IMR-90 (cell line): ENCODE data around the gene CARNS1. TPM values are rescaled to one million over a fixed set of nuclear protein-coding genes. Genes with fewer than 3 reads are reported as not detected.

Source experiments
- ATAC-seq: fragments of 200-7000 bp; cut with Tn5 transposase; 2 replicates; pipeline ENCODE4 v1.9.1; 2020; ENCODE audit warnings: low read depth, mild to moderate bottlenecking, moderate library complexity
- BruUV-seq: library from RNA; stranded (reverse); fragments of 400-500 nt; replicated peaks from 2 replicates; lab custom pipeline; 2021; lab: Mats Ljungman, UMichigan
- CTCF ChIA-PET: fragments of 300-600 bp; formaldehyde crosslinking; extraction: SDS; loops from one replicate; lab custom pipeline; 2021; ENCODE audit warnings: antibody characterized with exemption; lab: Yijun Ruan, JAX
- POLR2A ChIA-PET: fragments of 300-600 bp; sonication (Branson Sonifier 250); formaldehyde crosslinking; loops from one replicate; lab custom pipeline; 2022; ENCODE audit warnings: antibody characterized with exemption; ENCODE audit not compliant: unreplicated experiment; lab: Charles Lee
- DNase-seq: peaks from one replicate; pipeline ENCODE4 v3.0.0; 2013
- H2AFZ ChIP-seq: replicated peaks from 2 replicates; pipeline ENCODE3; 2013; ENCODE audit warnings: low read length, mild to moderate bottlenecking; ENCODE audit not compliant: poor library complexity
- H2AK5ac ChIP-seq: 2 replicates; pipeline ENCODE4 v1.6.1; 2013; ENCODE audit warnings: low read depth, low read length, inconsistent platforms
- H2AK9ac ChIP-seq: replicated peaks from 2 replicates; pipeline ENCODE3; 2013; ENCODE audit warnings: mild to moderate bottlenecking, low read depth, low read length, moderate library complexity; ENCODE audit not compliant: poor library complexity
- H2BK120ac ChIP-seq: 2 replicates; pipeline ENCODE4 v1.6.1; 2013; ENCODE audit warnings: low read depth, low read length, inconsistent platforms
- H2BK15ac ChIP-seq: 3 replicates; pipeline ENCODE4 v1.6.1; 2013; ENCODE audit warnings: low read depth, low read length, inconsistent platforms
- H2BK20ac ChIP-seq: 2 replicates; pipeline ENCODE4 v1.6.1; 2013; ENCODE audit warnings: low read depth, mild to moderate bottlenecking, inconsistent platforms, low read length, moderate library complexity
- H2BK5ac ChIP-seq: 2 replicates; pipeline ENCODE4 v1.6.1; 2013; ENCODE audit warnings: mild to moderate bottlenecking, low read depth, low read length, inconsistent platforms; ENCODE audit not compliant: poor library complexity, severe bottlenecking
- H3K14ac ChIP-seq: replicated peaks from 2 replicates; pipeline ENCODE4 v1.6.1; 2013; ENCODE audit warnings: low read depth, low read length, inconsistent platforms
- H3K18ac ChIP-seq: 2 replicates; pipeline ENCODE4 v1.6.1; 2013; ENCODE audit warnings: low read depth, low read length, control low read depth
- H3K23ac ChIP-seq: 2 replicates; pipeline ENCODE4 v1.6.1; 2013; ENCODE audit warnings: low read depth, low read length, inconsistent platforms
- H3K27ac ChIP-seq: 2 replicates; pipeline ENCODE4 v1.5.1; 2013; ENCODE audit warnings: mild to moderate bottlenecking, control low read depth, low read length; ENCODE audit not compliant: insufficient read depth
- H3K27me3 ChIP-seq: 2 replicates; pipeline ENCODE4 v1.6.1; 2013; ENCODE audit warnings: low read length; ENCODE audit not compliant: control insufficient read depth, insufficient read depth
- H3K36me3 ChIP-seq: 2 replicates; pipeline ENCODE4 v1.6.1; 2013; ENCODE audit warnings: low read length, mixed read lengths; ENCODE audit not compliant: control insufficient read depth, insufficient read depth
- H3K4ac ChIP-seq: 2 replicates; pipeline ENCODE4 v1.6.1; 2013; ENCODE audit warnings: low read depth, low read length, inconsistent platforms
- H3K4me1 ChIP-seq: 2 replicates; pipeline ENCODE4 v1.6.1; 2013; ENCODE audit warnings: low read length, mixed read lengths; ENCODE audit not compliant: control insufficient read depth, insufficient read depth
- H3K4me2 ChIP-seq: 2 replicates; pipeline ENCODE4 v1.6.1; 2013; ENCODE audit warnings: low read depth, mild to moderate bottlenecking, control low read depth, low read length, moderate library complexity
- H3K4me3 ChIP-seq: 2 replicates; pipeline ENCODE4 v1.5.1; 2013; ENCODE audit warnings: low read depth, mild to moderate bottlenecking, control low read depth, low read length, moderate library complexity; ENCODE audit not compliant: insufficient read depth
- H3K56ac ChIP-seq: 2 replicates; pipeline ENCODE4 v1.6.1; 2013; ENCODE audit warnings: low read length, inconsistent platforms; ENCODE audit not compliant: insufficient read depth; ENCODE audit errors: extremely low read depth
- H3K79me1 ChIP-seq, 2 experiments: 2 replicates each; pipeline ENCODE4 v1.6.1; 2013; ENCODE audit warnings: low read length in 2 of 2, inconsistent platforms in 1 of 2, low read depth in 1 of 2
- H3K9ac ChIP-seq: 2 replicates; pipeline ENCODE4 v1.6.1; 2013; ENCODE audit warnings: low read depth, low read length, control low read depth
- H3K9me1 ChIP-seq: 2 replicates; pipeline ENCODE4 v1.6.1; 2013; ENCODE audit warnings: low read length, inconsistent platforms; ENCODE audit not compliant: insufficient read depth
- H3K9me3 ChIP-seq: 2 replicates; pipeline ENCODE4 v1.6.1; 2013; ENCODE audit warnings: low read length; ENCODE audit not compliant: control insufficient read depth, insufficient read depth
- H4K20me1 ChIP-seq: 2 replicates; pipeline ENCODE4 v1.6.1; 2013; ENCODE audit warnings: low read length, inconsistent platforms; ENCODE audit not compliant: insufficient read depth
- H4K5ac ChIP-seq: 2 replicates; pipeline ENCODE4 v1.6.1; 2013; ENCODE audit warnings: mild to moderate bottlenecking, low read depth, low read length, control low read depth
- H4K8ac ChIP-seq, 2 experiments: 2 replicates each; pipeline ENCODE4 v1.6.1; 2013; ENCODE audit warnings: low read depth in 2 of 2, low read length in 2 of 2, control low read depth in 1 of 2, inconsistent platforms in 1 of 2
- H4K91ac ChIP-seq: 2 replicates; pipeline ENCODE4 v1.6.1; 2013; ENCODE audit warnings: low read depth, low read length, inconsistent platforms; ENCODE audit not compliant: insufficient read depth
- BHLHE40 ChIP-seq: fragments of 150-350 bp; IDR thresholded peaks from 2 replicates; pipeline ENCODE4 v1.6.1; 2016; ENCODE audit warnings: mild to moderate bottlenecking, low read depth, low read length
- CTCF ChIP-seq: conservative IDR thresholded peaks from 2 replicates; pipeline ENCODE4 v1.5.1; 2012; ENCODE audit warnings: mild to moderate bottlenecking, low read depth, low read length, improper control_type of control experiment
- MAFK ChIP-seq: IDR thresholded peaks from 2 replicates; pipeline ENCODE4 v1.6.1; 2012; ENCODE audit warnings: low read depth, low read length, improper control_type of control experiment
- RCOR1 ChIP-seq: IDR thresholded peaks from 2 replicates; pipeline ENCODE4 v1.6.1; 2012; ENCODE audit warnings: mild to moderate bottlenecking, low read length, improper control_type of control experiment; ENCODE audit not compliant: insufficient replicate concordance
- RFX5 ChIP-seq: IDR thresholded peaks from 2 replicates; pipeline ENCODE4 v1.8.0; 2012; ENCODE audit warnings: low read depth, mild to moderate bottlenecking, low read length, moderate library complexity
- SMC3 ChIP-seq: fragments of 150-350 bp; IDR thresholded peaks from 2 replicates; pipeline ENCODE4 v1.6.1; 2016; ENCODE audit warnings: low read depth, mild to moderate bottlenecking, antibody characterized with exemption, low read length, moderate library complexity
- WGBS, 2 experiments: methylation state at CpG; one replicate each; pipeline versions ENCODE4 v1.1.5 to v1.1.7; 2013; ENCODE audit warnings: missing lambda C conversion rate in 2 of 2; ENCODE audit not compliant: insufficient read length in 1 of 2; ENCODE audit errors: extremely low coverage in 2 of 2; 5-methylcytosine and 5-hydroxymethylcytosine counted together
- dilution Hi-C: fragments of 300-500 bp; cut with HindIII; formaldehyde crosslinking; loops from one replicate; pipeline ENCODE4 v1.14.3; 2018; ENCODE audit warnings: low sequenced_read_pairs; ENCODE audit not compliant: unreplicated experiment
- in situ Hi-C: fragments of 300-500 bp; cut with MboI; formaldehyde crosslinking; loops from 3 replicates; pipeline ENCODE4 v1.14.3; 2019; ENCODE audit warnings: low sequenced_read_pairs, inconsistent platforms, mixed read lengths
- intact Hi-C: fragments of 100-400 bp; cut with micrococcal nuclease; formaldehyde crosslinking; loops from 2 replicates; pipeline ENCODE4 v1.10.0; 2022
- polyA plus RNA-seq, 3 experiments: library from polyadenylated mRNA; depleted of rRNA; stranded (reverse); fragments of >200 nt; gene quantifications; 2 replicates each; pipeline ENCODE4 v1.2.3, GENCODE V29; 2012; ENCODE audit warnings: low replicate concordance in 1 of 3
- total RNA-seq: library from RNA; depleted of rRNA; stranded (reverse); fragments of >200 nt; gene quantifications from 2 replicates; pipeline ENCODE4 v1.2.3, GENCODE V29; 2012

The CARNS1 gene
- total and polyA plus RNA-seq, 2 of the 4 experiments (the other 2 are of a cell fraction), result under 0.01 to 0.32 TPM

- no TSS peak for BruUV-seq
- in situ Hi-C loops, result no loop called here
- Histone ChIP-seq H3K4me2 (no peak overlapping the region), H3K9me1 (peaks cover 12% of the 10 kb centered on the region), H3K9me3 (no peaks in the 10 kb centered on the region), H3K4me1 (peaks cover 7% of the 10 kb centered on the region), H4K8ac (no peak overlapping the region), H3K23ac (no peak overlapping the region), H3K36me3 (peaks cover 2% of the 10 kb centered on the region; the same call in 1 of the 2 replicates), H2BK15ac (no peak overlapping the region), H3K4me3 (no peak overlapping the region), H2AK9ac (no peak overlapping the region), H2BK120ac (no peak overlapping the region), H2AK5ac (no peak overlapping the region), H3K4ac (no peak overlapping the region), H4K5ac (no peak overlapping the region), H4K20me1 (no peaks in the 10 kb centered on the region), H3K9ac (no peak overlapping the region), H3K14ac (no peak overlapping the region), H4K91ac (no peak overlapping the region), H3K27ac (no peak overlapping the region), H3K56ac (no peak overlapping the region), H2BK5ac (no peak overlapping the region), H3K27me3 (peaks cover 3% of the 10 kb centered on the region), H3K18ac (no peak overlapping the region), H2BK20ac (no peak overlapping the region), H3K79me1 (peaks cover 4 to 19% of the 10 kb centered on the region in 2 experiments; a peak in 2 of 4 replicates), H2AFZ (no peak overlapping the region)
- intact Hi-C loops, result no loop called here
- dilution Hi-C loops, result no loop called here
- CTCF ChIA-PET, result no interaction called here
- DNase-seq (no peak), ATAC-seq (no peak)
- no CpG with 5 or more reads among the region's 10 CpGs for WGBS, 2 experiments
- POLR2A ChIA-PET, result no interaction called here
- TF ChIP-seq RCOR1 (no peak), CTCF (no peak), BHLHE40 (no peak), MAFK (no peak), SMC3 (no peak), RFX5 (no peak)
Measured at GRCh38 chr11:67463186-67463585, 47.7 kb downstream of the CARNS1 start.
